Gastrocnemius medialis (tissue), 4 donors: Measurements from ENCODE around the gene COLEC12.

Experiments
- CTCF ChIP-seq, 5 experiments: fragments of 450-650 bp in 3 of 5; fragments of 200-600 bp in 2 of 5; sonication (generic) in 2 of 5; IDR thresholded peaks in 4 of 5; conservative IDR thresholded peaks in 1 of 5; 1 replicate in 4 of 5; 2 replicates in 1 of 5; pipeline ENCODE4 v1.5.1; 2016 to 2019; ENCODE audit warnings: antibody characterized with exemption in 5 of 5, mild to moderate bottlenecking in 3 of 5, moderate library complexity in 3 of 5
- POLR2A ChIP-seq, 2 donors: fragments of 450-650 bp; IDR thresholded peaks; one replicate each; pipeline ENCODE4 v1.6.1; 2017; ENCODE audit warnings: antibody characterized with exemption in 2 of 2, mild to moderate bottlenecking in 2 of 2, moderate library complexity in 2 of 2

GRCh38 chr18:532018-532417 is 31.5 kb upstream of the COLEC12 start:
- no peak for TF ChIP-seq POLR2A (IDR thresholded peaks at IDR 0.05)
- TF ChIP-seq CTCF (IDR thresholded peaks at IDR 0.05 in 4 of 5, conservative IDR thresholded peaks at IDR 0.05 in 1 of 5): no peak
